GM18873 (cell line): ENCODE results near the gene GALNT6.
"Not testable (repeated sequence)": the region's sequence is repeated elsewhere in the genome, so short reads cannot be mapped to it uniquely, and the experiment has no call there.

ENCODE experiments used
- ATAC-seq: cut with Tn5 transposase; IDR thresholded peaks from one replicate; pipeline ENCODE4 v1.9.1; 2021; ENCODE audit warnings: mild to moderate bottlenecking, moderate library complexity, moderate number of reproducible peaks; ENCODE audit not compliant: unreplicated experiment, low FRiP score

The GALNT6 gene

GRCh38 chr12:51326698-51327439 lies 64.3 kb downstream of the GALNT6 start:
- ATAC-seq = no peak

GRCh38 chr12:51324953-51325352 lies 66.3 kb downstream of the GALNT6 start:
- no peak for ATAC-seq

GRCh38 chr12:51323966-51324895 lies 67.0 kb downstream of the GALNT6 start, which contains the start of gene BIN2:
BIN2 (minus strand) TSS chr12:51324174; CDS start chr12:51324102, 72 bp downstream.
- no peak for ATAC-seq

GRCh38 chr12:51323317-51323960 lies 67.8 kb downstream of the GALNT6 start:
- ATAC-seq = no peak

GRCh38 chr12:51322452-51322851 lies 68.8 kb downstream of the GALNT6 start:
- no peak for ATAC-seq

GRCh38 chr12:51321882-51322281 lies 69.3 kb downstream of the GALNT6 start:
- ATAC-seq = no peak

- ATAC-seq = no peak
Measured at GRCh38 chr12:51320695-51321320, 70.4 kb downstream of the GALNT6 start.

GRCh38 chr12:51320311-51320694 lies 70.9 kb downstream of the GALNT6 start:
- no peak for ATAC-seq

- peak; percentile 58 for ATAC-seq
Measured at GRCh38 chr12:51318846-51319599, 72.2 kb downstream of the GALNT6 start.

GRCh38 chr12:51318057-51318806 lies 73.0 kb downstream of the GALNT6 start:
- ATAC-seq = not testable (repeated sequence)

- no peak for ATAC-seq
Measured at GRCh38 chr12:51311389-51311788, 79.8 kb downstream of the GALNT6 start.

- no peak for ATAC-seq
Measured at GRCh38 chr12:51307655-51308593, 83.3 kb downstream of the GALNT6 start.

GRCh38 chr12:51306507-51306906 lies 84.7 kb downstream of the GALNT6 start:
- no peak for ATAC-seq
